ENCODE data around the gene CMSS1.

The CMSS1 gene

GRCh38 chr3:99862208-99862607 is 44.5 kb downstream of the CMSS1 start:
- ATAC-seq: peak; percentile 54
- TF ChIP-seq OSR1 (CRISPR knock-in tag; IDR thresholded peaks at IDR 0.05) (no peak), CREB5 (CRISPR knock-in tag; IDR thresholded peaks at IDR 0.05; ENCODE audit: low read depth) (no peak; the same call in 1 of the 2 replicates), ESRRG (CRISPR knock-in tag; IDR thresholded peaks at IDR 0.05) (no peak), ZNF70 (CRISPR knock-in tag; IDR thresholded peaks at IDR 0.05) (no peak), CSRNP3 (CRISPR knock-in tag; IDR thresholded peaks at IDR 0.05) (no peak), TSHZ2 (CRISPR knock-in tag; IDR thresholded peaks at IDR 0.05) (no peak), ISL1 (CRISPR knock-in tag; IDR thresholded peaks at IDR 0.05) (peak; percentile 68), BACH2 (CRISPR knock-in tag; IDR thresholded peaks at IDR 0.05; ENCODE audit: borderline replicate concordance) (no peak), TOX (CRISPR knock-in tag; IDR thresholded peaks at IDR 0.05; ENCODE audit: borderline replicate concordance) (peak; percentile 10; the same call in 1 of the 2 replicates), CSDC2 (CRISPR knock-in tag; IDR thresholded peaks at IDR 0.05) (no peak), ZNF8 (CRISPR knock-in tag; IDR thresholded peaks at IDR 0.05) (no peak), ZC3H10 (CRISPR knock-in tag; IDR thresholded peaks at IDR 0.05) (no peak), ZFP3 (CRISPR knock-in tag; IDR thresholded peaks at IDR 0.05) (no peak)

- ATAC-seq: no peak
Observed at GRCh38 chr3:99863002-99863401, 45.3 kb downstream of the CMSS1 start.

GRCh38 chr3:99863588-99863987 is 45.9 kb downstream of the CMSS1 start:
- no peak for TF ChIP-seq ISL1 (CRISPR knock-in tag; IDR thresholded peaks at IDR 0.05)
- TF ChIP-seq POU6F1 (CRISPR knock-in tag; IDR thresholded peaks at IDR 0.05; ENCODE audit: borderline replicate concordance, low read depth): no peak
- no peak for TF ChIP-seq BACH2 (CRISPR knock-in tag; IDR thresholded peaks at IDR 0.05; ENCODE audit: borderline replicate concordance)
- no peak for TF ChIP-seq TOX (CRISPR knock-in tag; IDR thresholded peaks at IDR 0.05; ENCODE audit: borderline replicate concordance)
- no peak for TF ChIP-seq SNAI2 (CRISPR knock-in tag; IDR thresholded peaks at IDR 0.05)
- no peak for TF ChIP-seq TSHZ2 (CRISPR knock-in tag; IDR thresholded peaks at IDR 0.05)
- TF ChIP-seq TCF4 (CRISPR knock-in tag; IDR thresholded peaks at IDR 0.05; ENCODE audit: borderline replicate concordance): no peak
- no peak for TF ChIP-seq ZNF70 (CRISPR knock-in tag; IDR thresholded peaks at IDR 0.05)
- no peak for TF ChIP-seq ZNF565 (CRISPR knock-in tag; conservative IDR thresholded peaks at IDR 0.05; ENCODE audit: low read depth)
- no peak for ATAC-seq

More at GRCh38 chr3:99863002-99863401, 45.3 kb downstream of the CMSS1 start:
- TF ChIP-seq PATZ1 (CRISPR knock-in tag; IDR thresholded peaks at IDR 0.05; ENCODE audit: borderline replicate concordance) (no peak), ZC3H10 (CRISPR knock-in tag; IDR thresholded peaks at IDR 0.05) (no peak), CSDC2 (CRISPR knock-in tag; IDR thresholded peaks at IDR 0.05) (no peak), ISL1 (CRISPR knock-in tag; IDR thresholded peaks at IDR 0.05) (no peak), OSR1 (CRISPR knock-in tag; IDR thresholded peaks at IDR 0.05) (no peak), ZNF70 (CRISPR knock-in tag; IDR thresholded peaks at IDR 0.05) (no peak), TCF4 (CRISPR knock-in tag; IDR thresholded peaks at IDR 0.05; ENCODE audit: borderline replicate concordance) (no peak), ZFP3 (CRISPR knock-in tag; IDR thresholded peaks at IDR 0.05) (no peak)

Data from SK-N-SH treated with all-trans-retinoic acid at 6 μM for 48 hours (cell line).